Aorta (tissue), 4 donors: ENCODE measurements around the gene BAZ1A. TPM values are rescaled to one million over a fixed set of nuclear protein-coding genes. Genes with fewer than 3 reads are reported as not detected.

ENCODE experiments used
- polyA plus RNA-seq, 2 donors: library from polyadenylated mRNA; stranded (reverse); fragments of 200-250 nt; gene quantifications; one replicate each; pipeline ENCODE4 v1.2.3, GENCODE V29; 2013
- total RNA-seq, 2 donors: library from RNA; stranded (reverse); fragmentation: NEBNext Ultra II Directional; extraction: Animal tissue kit (Norgen Biotek cat#: 25700); gene quantifications; one replicate each; pipeline ENCODE4 v1.2.1, GENCODE V29; 2021
- donor health status: healthy with polysubstance abuse.
- donor health status: Bipolar disorder and iron deficiency.
- donor health status: DM: no; HTN: no; CAD: no.
- donor health status: DM: yes; HTN: yes; CAD: no.

Gene BAZ1A
- total and polyA plus RNA-seq, 4 donors, result 9.1 to 26.6 (median 22.1) TPM

Other genes starting within 250 kb of the BAZ1A start
- 100 to 1,000 TPM in 1 of 2 donors, 10 to 100 TPM in 1; 67.9 to 102 TPM for gene SNX6, start 245.2 kb downstream of the BAZ1A start, total RNA-seq
- 10 to 100 TPM; 40.9 to 80.1 TPM for gene SNX6, start 245.2 kb downstream of the BAZ1A start, polyA plus RNA-seq
- gene CFL2, start 160.8 kb downstream of the BAZ1A start, total RNA-seq, result 100 to 1,000 TPM in 1 of 2 donors, 10 to 100 TPM in 1; 99.2 to 178 TPM
- gene CFL2, start 160.8 kb downstream of the BAZ1A start, polyA plus RNA-seq, result 100 to 1,000 TPM in 1 of 2 donors, 10 to 100 TPM in 1; 87.9 to 165 TPM
- gene SRP54, start 107.6 kb upstream of the BAZ1A start, total RNA-seq, result 10 to 100 TPM; 48.7 to 57.5 TPM
- gene SRP54, start 107.6 kb upstream of the BAZ1A start, polyA plus RNA-seq, result 10 to 100 TPM; 20.2 to 34.5 TPM
- gene FAM177A1, start 170.9 kb upstream of the BAZ1A start, total RNA-seq, result 10 to 100 TPM; 70.7 to 94.0 TPM
- gene FAM177A1, start 170.9 kb upstream of the BAZ1A start, polyA plus RNA-seq, result 10 to 100 TPM; 72.4 to 96.4 TPM
- gene PPP2R3C, start 246.6 kb upstream of the BAZ1A start, total RNA-seq, result 10 to 100 TPM; 33.1 to 36.6 TPM
- 10 to 100 TPM; 47.2 to 63.2 TPM for gene PPP2R3C, start 246.6 kb upstream of the BAZ1A start, polyA plus RNA-seq
- gene PRORP, start 247.2 kb upstream of the BAZ1A start, total RNA-seq, result 10 to 100 TPM; 20.0 to 20.4 TPM
- 10 to 100 TPM; 11.0 to 11.5 TPM for gene PRORP, start 247.2 kb upstream of the BAZ1A start, polyA plus RNA-seq